CD1c-positive myeloid dendritic cell (primary cell): ENCODE data around the gene HDAC4.
A peak's percentile ranks its signal among the peaks of the same experiment; 100 is the strongest.

ENCODE experiments used
- DNase-seq: peaks from one replicate; pipeline ENCODE4 v3.0.0-alpha.2; 2016; ENCODE audit errors: extremely low spot score

Gene HDAC4

DNA sequence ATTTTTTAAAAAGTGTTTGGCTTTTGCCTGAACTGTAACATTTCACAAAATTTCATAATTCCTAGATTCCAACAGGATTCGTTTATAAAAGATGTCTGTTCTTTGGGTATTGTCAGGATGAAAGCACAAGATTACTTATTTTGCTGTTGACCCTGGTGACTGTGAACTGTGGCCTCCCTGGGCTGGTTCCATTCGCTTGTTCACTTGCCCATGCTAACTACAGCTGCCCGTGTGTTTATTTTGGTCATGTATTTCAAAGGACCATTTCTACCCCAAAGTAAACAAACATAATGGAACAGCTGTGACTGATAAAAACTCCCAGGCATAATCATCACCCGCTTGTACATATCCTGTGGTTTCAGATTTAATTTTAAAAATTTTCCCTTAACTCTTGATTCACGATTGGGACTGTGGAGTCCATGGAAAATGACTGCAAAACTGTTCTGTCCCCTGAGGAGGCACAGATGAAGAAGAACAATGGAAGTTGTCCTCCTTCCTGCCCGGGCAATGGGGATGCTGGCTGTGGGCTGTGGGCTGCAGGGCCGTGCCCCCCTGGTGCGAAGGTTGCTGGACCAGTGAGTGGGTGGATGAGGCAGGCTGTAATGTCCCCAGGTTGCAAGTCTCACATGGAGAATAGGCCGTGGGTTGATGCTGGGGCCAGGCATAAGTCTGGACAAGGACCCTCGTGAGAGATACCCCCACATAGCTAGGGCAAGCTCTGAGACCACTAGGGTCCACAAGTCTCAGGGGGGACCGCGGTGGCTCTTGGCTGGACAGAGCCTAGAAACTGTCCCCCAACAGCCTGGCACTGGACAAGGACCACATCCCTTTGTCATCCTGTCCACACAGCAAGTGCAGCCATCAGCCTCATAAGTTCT is 28.9 kb upstream of the HDAC4 start:
- DNase-seq, result no peak

DNA sequence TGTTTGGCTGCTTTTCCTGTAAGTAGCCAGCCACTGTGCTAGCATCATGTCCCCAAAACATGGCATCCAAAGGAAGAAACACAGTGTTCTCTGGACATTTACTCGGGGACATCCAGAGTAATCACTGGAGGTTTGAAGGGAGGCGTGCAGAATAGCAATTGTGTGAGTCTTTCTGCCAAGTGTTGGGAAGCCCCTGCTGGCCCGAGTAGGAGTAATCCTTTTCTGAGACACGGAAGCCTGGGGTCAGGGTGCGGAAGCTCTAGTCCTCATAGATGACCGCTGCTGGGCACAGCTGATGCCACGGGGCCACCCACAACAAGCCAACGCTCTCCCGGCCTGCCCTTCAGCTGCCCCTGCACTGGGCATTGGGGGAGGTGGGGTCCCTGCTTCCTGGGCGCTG is 24.8 kb upstream of the HDAC4 start:
- no peak for DNase-seq

DNA sequence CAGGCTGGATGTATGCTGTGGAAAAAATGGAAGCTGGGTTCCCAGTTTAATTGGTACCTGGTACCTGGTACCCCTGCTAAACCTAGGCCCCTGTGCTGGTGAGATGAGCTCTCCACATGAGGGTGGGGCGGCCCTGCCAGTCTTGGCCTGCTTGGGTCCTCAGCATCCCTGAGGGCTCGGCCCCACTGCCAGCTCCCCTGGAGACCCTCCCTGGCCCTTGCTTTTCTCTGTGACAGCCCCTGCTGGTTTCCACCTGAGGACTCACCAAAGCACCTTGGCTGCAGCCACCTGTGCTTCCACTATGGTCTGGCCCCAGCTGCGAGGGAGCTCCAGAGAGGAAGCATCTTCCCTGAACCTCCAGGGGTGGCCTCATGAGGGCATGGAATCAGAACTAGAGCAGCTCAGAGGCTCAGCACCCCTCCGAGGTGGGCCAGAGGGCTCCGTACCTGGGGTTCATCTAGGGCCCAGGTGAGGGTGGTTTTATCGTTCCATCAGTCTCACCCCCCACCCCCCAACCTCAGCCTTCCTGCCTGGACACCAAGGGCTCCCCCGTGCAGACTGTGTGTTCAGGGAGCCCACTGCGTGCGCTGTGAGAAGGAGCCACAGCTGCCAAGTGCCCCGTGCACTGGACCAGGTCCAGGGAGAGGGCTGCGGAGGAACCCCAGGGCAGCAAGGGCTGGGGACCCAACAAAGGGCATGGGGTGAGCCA is 23.7 kb upstream of the HDAC4 start:
- DNase-seq, result no peak

DNA sequence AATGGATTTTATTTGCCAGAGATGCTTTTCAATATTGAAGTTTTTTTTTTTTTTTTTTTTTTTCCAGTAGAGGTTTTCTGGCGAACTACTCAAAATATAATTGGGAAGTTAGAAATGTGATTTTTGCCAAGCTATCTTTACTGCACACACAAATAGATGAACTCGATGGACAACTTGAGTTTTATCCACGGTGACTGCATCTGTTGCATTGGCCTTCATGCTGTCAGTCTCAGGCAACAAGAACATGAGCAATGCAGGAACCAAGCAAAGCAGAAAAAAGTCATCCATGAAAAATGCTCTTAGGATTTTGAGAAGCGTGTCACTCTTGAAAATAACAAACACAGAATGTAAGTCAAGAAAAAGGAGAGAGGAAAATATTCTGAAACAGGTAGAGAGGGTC is 22.7 kb upstream of the HDAC4 start:
- DNase-seq, result no peak

DNA sequence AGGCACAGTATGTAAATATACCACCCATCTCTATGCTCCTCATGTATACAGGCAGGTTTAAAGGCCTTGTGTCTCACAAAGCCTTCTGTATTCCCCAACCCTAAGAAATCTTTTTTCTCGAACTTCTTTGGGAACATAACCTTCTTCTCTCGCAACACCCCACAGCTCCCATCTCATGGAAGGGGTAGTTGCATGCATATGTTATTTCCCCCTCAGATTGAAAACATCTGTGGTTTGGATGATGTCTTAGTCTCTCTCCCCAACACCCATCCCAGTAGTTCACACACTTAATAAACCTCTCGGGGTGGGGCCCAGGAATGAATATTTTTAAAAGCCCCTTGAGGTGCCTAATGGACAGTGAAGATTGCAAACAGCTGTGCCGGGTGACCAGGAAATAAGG is 21.0 kb upstream of the HDAC4 start:
- DNase-seq, result no peak

DNA sequence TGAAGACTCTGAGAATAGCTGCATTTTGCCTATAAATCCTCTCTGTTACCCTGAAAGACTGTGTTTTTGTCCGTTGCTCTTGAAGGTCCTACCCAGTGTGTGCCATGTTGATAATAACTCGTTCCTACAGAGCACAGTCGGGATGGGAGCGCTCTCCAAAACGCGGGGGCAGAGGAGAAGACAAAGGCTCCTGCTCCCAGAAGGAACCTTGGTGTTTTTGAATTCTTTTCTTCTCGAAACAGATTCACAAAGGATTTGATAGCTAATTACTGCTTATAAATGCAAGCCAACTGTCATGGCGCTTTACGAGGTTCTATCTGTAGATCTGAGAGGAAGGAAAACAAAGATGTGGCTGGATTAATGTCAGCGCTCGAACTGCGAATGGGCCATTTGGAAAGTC is 19.3 kb upstream of the HDAC4 start:
- DNase-seq, result no peak

DNA sequence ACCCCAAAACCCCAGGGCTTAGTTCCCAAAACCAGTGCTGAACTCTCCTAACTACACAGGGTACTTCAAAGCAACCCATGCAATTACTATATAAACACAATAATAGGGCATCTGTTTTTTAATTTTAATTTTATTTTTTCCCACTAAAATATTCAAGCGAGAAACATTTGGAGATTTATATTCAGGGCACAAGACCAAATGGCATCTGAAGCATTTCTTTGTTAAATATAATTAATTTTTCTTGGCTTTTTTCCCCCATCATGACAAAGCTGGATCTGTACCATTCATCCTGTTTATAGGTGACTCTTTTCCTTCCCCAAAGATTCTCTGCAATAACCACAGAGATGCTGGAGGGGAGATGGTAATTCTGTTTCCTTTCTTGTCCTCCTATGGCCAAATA is 18.1 kb upstream of the HDAC4 start:
- DNase-seq, result no peak

DNA sequence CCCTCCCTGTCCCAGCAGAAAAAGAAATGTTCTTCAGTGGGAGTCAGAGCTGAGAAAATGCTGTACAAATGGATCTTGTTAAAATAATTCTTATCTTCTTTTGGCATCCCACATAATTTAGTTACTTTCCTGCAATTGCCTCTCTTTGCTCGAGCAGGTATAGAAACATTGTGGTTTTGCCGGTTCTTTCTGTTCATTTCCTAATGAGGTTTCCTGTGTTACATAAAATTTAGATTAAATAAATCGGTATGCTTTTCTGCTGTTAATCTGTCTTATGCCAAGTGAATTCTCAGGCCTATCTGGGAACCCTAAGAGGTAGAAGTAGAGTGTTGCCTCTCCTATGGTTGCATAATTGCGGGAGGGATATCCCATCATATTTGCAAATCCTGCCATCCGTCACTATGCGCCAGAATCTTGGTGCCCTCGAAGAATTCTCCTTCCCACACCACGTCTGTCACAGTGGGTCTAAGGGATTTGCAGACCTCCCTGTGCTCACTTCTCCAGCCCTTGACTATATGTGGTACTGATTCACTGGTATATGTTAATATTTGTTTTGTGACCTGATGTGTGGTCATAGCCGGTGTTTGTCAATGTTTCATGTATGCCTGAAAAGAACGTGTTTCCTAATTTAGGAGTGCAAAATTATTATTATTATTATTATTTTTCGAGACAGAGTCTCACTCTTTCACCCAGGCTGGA is 12.2 kb upstream of the HDAC4 start:
- DNase-seq, result no peak

DNA sequence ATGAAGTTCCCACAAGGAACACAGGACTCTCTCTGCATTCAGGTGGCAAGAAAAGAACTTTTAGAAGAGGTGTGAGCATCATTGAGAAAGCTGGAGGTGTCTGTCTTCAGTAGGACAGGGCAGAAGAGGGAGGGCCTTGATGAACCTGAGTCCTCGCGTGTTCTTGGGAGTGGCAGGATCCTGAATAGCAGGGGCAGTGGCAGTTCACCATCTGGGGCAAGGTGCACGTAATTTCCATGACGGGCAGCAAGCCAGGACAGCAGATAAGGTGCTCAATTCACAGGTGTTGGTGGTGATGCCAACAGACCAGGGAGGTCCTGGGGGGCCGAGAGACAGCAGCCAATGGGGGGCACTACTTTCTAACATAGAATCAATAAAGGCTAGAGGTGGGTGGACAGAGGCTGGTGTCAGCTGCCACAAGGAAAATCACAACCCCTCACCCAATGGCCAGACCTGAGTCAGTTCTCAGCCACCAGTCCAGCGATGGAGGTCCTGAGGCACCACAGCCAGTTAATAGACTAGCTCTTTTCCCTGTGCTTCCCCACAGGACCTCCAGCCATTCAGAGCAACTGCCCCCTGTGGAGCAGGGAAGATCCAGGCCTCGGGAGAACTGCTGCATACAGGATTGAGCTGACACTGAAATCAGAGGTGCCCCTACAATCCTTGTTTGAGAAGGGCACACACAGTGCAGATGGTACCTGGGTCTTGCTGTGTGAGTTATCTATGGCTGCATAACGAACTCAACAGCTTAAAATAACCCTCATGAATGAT is 10.9 kb upstream of the HDAC4 start:
- no peak for DNase-seq

DNA sequence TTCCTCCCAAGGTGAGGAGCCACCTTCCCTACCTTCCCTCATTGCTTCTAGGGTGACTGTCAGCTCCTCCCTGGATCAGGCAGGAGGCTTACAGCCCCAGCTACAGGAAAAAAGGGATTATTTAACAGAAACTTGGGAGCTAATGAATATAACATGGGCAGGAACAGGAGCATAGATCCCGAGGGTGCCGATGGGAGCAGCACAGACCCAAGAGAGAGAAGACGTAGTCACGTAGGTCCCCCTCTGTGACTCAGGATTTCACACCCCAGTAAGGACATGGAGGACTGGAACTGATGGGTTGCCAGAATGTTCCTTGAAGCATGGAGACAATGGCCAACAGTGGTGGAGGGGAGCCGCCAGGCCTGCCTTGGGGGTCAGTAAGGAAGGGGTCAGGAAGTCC is 10.3 kb upstream of the HDAC4 start:
- DNase-seq, result no peak

DNA sequence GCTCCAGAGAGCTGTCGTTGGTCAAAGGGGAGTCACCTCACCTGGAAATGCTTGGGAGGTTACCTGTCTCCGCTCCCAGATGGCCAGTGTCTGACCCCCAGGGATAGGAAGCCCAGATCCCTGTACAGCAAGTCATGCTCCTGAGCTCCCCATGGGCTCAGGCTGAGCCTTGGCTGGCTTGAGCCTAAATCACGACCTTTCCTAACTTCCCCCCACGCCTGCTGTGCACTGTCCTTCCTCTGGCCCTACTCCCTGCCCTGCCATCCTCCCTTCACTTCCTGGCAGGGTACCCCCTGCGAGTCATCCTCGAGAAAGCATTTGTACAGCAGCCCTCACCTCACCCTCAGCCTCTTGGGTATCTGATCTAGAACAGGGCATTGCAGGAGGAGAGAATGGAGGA is 9.2 kb upstream of the HDAC4 start:
- no peak for DNase-seq

DNA sequence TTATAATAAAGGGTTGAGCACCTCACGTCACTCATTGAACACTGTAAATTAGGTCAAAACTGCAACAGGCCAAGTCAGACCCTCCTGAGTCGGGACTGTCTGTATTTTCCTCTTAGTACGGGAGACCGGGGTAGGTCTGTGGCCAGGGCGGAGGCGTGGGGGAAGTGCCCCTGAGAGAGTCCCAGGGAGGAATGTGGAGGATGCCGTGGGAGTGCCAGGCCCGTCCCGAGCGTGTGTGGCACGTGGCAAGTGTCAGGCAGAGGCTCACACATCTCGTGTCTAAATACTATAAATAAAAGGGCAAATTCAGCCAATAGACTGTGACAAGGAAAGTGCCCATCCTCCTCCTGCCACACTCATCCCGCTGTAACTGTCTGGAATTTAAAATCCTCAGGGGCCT is 6.3 kb upstream of the HDAC4 start:
- no peak for DNase-seq

DNA sequence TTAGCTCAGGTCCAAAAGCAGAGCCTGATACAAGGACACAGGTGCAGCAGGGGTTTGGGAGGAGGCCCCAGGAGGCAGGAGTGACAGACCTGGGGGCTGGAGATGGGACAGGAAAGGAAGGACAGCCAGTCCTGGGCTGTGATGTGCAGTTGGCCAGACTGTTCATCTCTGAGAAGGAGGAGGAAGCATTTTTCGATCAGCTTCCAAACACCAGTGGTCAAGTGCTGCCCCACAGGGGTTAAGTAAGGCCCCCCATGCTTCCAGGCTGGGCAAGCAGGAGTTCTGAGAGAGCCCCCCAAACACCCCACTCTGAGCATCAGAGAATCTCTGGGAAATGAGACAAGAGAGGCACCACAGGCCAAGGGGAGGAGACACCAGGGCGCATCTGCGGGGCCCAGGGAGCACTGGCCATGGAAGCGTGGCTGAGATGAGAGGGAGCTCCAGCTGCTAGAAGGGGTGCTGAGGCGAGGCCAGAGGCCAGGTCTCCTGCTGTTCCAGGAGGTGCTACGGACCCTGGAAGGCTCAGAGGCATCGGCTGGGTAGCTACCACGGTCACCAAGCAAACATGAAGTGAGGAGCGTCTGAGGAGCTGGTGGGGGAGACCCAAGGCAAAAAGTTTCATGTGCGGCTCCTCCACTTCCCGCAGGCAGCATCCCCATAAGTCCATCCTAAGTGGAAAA is 5.6 kb upstream of the HDAC4 start:
- DNase-seq, result no peak

DNA sequence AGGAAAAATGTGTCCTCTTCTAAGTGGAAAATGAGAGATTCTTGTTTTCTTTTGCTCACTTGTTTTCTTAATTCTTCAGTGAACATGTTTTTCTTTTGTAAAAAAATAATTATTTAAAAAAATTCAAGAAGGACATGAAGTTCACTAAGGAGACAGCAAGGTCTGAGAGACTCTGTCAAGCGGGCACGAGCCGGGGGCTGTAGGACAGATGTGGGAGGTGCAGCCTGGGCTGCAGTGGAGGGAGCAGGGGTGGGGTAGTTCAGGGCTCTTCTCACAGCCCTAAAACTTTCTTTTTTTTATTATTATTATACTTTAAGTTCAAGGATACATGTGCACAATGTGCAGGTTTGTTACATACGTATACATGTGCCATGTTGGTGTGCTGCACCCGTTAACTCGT is 4.3 kb upstream of the HDAC4 start:
- DNase-seq, result no peak

DNA sequence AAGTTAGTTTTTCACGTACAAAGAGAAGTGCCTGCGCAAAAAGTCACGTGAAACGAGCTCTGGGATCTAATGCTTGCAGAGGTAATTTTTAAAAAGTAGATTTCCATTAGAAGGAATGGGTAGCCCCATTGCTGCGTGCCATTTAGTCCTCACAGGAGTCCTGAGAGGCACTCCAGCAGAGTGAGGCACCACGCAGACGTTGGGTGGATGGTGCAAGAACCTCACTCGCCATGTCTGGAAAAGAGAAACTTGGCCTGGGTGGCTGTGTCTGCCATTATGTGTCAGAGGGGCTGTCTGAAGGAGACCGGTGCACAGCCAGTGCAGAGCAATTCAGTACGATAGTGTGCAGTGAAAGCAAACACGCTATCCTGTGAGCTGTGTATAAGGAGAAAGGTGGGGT is 1.8 kb upstream of the HDAC4 start:
- no peak for DNase-seq

DNA sequence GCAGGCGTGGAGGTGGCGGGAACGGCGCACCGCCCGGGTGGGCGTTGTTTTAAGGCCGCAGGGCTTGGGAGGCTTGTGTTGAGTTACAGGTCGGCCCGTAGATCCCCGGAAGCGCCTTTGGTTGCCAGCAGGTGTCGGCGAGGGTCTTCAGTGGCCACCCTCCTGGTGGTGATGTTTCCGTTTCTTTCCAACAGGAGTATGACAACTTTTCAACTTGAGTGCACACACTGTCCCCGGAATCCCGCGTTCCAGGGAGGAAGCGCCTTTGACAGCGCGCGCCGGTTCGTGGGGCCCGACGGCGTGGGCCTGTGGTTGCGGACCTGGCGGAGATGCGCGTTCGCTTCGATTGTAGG is 1.0 kb upstream of the HDAC4 start:
- peak; percentile 66 for DNase-seq

DNA sequence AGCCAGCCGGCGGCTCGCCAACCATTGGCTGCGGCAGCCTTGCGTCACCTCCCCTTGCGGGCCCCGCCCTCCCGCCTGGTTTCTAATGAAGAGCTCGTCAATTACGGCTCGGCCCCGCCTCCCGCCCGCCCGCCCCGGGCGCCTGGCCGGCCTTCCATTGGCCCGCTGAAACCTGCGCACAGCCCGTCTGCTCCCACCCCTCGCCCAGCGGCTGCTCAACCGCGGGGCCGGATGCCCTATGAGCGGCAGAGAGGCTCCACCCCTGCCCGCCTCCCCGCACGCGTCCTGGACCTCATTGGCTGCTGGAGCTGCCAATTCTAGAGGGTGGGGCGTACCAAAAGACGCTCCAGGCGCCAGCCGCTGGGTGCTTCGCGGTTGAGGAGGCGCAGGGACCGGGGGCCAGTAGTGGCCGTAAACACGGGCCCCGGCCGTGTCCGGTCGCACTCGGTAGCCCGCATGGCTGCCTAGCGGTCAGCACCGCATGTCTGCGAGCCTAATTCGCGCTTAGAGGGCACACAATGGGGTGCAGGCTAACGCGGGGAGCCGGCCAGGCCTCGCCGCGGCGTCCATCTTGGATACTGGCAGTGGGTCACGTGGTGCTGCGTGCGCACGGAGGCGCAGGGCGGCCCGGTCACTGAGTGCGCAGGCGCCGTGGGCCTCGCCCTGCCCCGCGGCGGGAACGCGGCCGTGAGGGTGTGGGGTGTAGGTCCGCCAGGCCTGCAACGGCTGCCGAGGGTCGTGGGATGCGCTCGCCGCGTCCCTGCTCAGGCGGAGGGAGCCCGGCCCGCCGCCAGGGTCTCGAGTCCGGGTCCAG is 454 bp upstream of the HDAC4 start:
- peak; percentile 99 for DNase-seq

DNA sequence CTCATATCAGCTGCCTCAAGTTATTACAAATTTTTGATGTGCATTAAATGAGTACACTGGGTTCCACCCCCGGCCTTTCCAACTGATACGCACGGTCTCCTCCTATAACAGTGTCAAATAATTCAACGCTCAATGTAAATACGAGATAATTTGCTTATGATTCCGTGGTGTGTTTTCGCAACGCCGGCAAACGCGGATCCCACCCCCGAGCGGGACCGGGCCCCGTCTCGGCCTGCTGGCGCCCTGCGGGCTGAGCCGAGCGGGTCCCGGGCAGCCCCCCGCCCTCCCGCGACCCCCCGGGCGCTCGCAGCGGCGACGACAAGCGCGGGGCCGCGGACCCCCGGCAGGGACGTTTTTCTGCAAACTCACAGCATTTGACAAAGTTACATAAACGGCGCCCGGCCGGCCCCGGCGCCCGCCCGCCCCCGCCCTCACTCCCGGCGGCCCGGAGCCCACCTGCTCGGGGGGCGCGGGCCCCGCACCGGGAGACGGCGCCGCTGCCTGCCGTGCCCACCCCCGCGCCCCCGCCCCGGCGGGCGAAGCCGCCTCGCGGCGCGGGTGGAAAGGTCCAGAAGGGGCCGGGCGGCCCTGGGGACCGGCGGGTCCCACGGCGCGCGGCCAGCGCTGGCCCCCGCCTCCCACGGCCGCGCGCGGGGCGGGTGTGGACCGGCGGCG is 762 bp downstream of the HDAC4 start:
- peak; percentile 22 for DNase-seq

DNA sequence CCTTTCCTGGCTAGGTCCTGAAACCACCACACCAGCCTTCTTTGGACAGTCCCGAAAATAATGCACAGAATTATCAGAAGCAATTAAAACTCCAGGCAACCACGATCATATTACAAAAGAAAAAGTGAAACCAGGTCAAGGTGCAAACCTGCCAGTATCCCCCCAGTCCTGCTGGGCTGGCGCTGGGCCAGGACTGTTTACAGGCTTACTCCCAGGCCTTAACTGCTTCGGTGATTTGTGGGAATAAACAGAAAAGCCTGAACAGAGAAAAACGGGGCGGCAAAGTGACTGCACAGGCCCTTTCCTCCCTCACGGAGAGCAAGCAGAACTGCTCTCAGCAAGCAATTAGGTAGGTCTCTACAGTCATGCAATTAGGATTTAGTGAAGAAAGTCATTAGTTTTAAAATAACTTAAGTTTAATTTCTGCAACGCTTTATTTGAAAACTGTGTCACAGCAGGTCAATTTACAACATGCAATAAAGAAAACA is 1.3 kb downstream of the HDAC4 start:
- peak; percentile 25 for DNase-seq

DNA sequence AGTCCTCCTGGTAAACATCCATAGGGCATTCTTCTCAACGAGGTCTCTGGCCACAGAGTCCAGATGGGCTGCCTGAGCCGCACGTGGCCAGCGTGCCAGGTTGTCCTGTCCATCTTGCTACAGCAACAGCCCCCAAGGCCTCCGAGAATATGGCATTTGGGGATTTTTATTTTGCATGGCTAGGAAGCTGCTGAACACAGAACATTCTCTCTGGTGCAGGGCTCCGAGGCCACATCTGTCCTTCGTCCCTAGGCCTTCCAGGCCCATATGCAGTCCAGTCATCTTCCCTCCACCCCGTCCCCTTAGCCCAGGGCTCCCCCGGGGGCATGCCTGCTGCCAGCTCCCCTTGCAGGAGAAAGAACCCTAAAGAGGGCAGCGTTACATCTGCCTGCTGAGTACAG is 2.3 kb downstream of the HDAC4 start:
- no peak for DNase-seq
